Measurements from ENCODE around the gene CLTB. TPM values are rescaled to one million over a fixed set of nuclear protein-coding genes. Genes with fewer than 3 reads are reported as not detected.

CLTB gene
- total and polyA plus RNA-seq, 10 of the 15 experiments (the other 5 are each of a cell fraction or from before 2014, with no cell fraction given) = 1.6 to 52.8 (median 36.9) TPM

GRCh38 chr5:176394881-176395675 is 21.3 kb downstream of the CLTB start:
- no peak for ATAC-seq
- Histone ChIP-seq H3K9ac (ENCODE audit: control insufficient read depth, insufficient read depth, low read length) (no peak overlapping the region), H3K79me2 (ENCODE audit: control insufficient read depth, insufficient read depth, low read length) (peaks cover 7% of the 10 kb centered on the region), H3K9me3 (replicated peaks; ENCODE audit: control insufficient read depth, insufficient read depth, low read length) (no peaks in the 10 kb centered on the region), H4K20me1 (ENCODE audit: control insufficient read depth, insufficient read depth) (no peaks in the 10 kb centered on the region), H3K4me1 (ENCODE audit: control insufficient read depth, insufficient read depth, low read length) (0 out of 2 replicates have a peak, but pooled peaks cover 5% of the 10 kb centered on the region), H3K36me3 (ENCODE audit: control insufficient read depth in 2 of 2, insufficient read depth in 2 of 2, low read length in 1 of 2) (peaks cover 3% of the 10 kb centered on the region in 2 experiments; a peak in 2 of 4 replicates), H3K27me3 (replicated peaks in 1 of 2; ENCODE audit: control insufficient read depth in 2 of 2, insufficient read depth in 2 of 2, low read length in 1 of 2) (no peaks in the 10 kb centered on the region), H3K4me3 (no peak overlapping the region), H3K27ac (ENCODE audit: control insufficient read depth, insufficient read depth) (no peak overlapping the region), H2AFZ (ENCODE audit: control insufficient read depth, low read depth, low read length) (no peak overlapping the region), H3K4me2 (ENCODE audit: control insufficient read depth, insufficient read depth) (no peak overlapping the region)
- POLR2A ChIA-PET = interaction anchor here (0.6 kb wide), 1 partner anchor 44 kb away, joined by 3 read pairs; no protein-coding TSS in a partner anchor
- SMC1A ChIA-PET (ENCODE audit: uncharacterized antibody, unreplicated experiment) = no interaction called here
- RAD21 ChIA-PET (ENCODE audit: unreplicated experiment) = no interaction called here
- no peak for DNase-seq (ENCODE audit: low read depth, low spot score)
- no TSS peak for BruUV-seq (replicated peaks)
- no peak for TF ChIP-seq YBX1 (IDR thresholded peaks at IDR 0.05)
- TF ChIP-seq DPF2 (IDR thresholded peaks at IDR 0.05) = no peak
- no peak for TF ChIP-seq BRCA1 (IDR thresholded peaks at IDR 0.05; ENCODE audit: low read depth, low read length)
- TF ChIP-seq EP300 (IDR thresholded peaks at IDR 0.05; ENCODE audit: borderline replicate concordance in 1 of 2, control insufficient read depth in 1 of 2, low read depth in 2 of 2, low read length in 2 of 2) = no peak
- TF ChIP-seq MEF2B (IDR thresholded peaks at IDR 0.05; ENCODE audit: partially characterized antibody, poor library complexity, severe bottlenecking) = no peak
- no peak for TF ChIP-seq SIX5 (IDR thresholded peaks at IDR 0.05; ENCODE audit: low read depth, low read length, severe bottlenecking)
- TF ChIP-seq CREM (IDR thresholded peaks at IDR 0.05; ENCODE audit: low read depth) = no peak
- TF ChIP-seq ZNF384 (IDR thresholded peaks at IDR 0.05; ENCODE audit: borderline replicate concordance, low read depth, low read length) = no peak
- no peak for TF ChIP-seq RBBP5 (conservative IDR thresholded peaks at IDR 0.05)
- TF ChIP-seq IRF3 (IDR thresholded peaks at IDR 0.05) = no peak
- TF ChIP-seq, protein P1, sequence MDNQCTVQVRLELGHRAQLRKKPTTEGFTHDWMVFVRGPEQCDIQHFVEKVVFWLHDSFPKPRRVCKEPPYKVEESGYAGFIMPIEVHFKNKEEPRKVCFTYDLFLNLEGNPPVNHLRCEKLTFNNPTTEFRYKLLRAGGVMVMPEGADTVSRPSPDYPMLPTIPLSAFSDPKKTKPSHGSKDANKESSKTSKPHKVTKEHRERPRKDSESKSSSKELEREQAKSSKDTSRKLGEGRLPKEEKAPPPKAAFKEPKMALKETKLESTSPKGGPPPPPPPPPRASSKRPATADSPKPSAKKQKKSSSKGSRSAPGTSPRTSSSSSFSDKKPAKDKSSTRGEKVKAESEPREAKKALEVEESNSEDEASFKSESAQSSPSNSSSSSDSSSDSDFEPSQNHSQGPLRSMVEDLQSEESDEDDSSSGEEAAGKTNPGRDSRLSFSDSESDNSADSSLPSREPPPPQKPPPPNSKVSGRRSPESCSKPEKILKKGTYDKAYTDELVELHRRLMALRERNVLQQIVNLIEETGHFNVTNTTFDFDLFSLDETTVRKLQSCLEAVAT (IDR thresholded peaks at IDR 0.05) = no peak
- in situ Hi-C loops (cut with MboI) (no loop called here), intact Hi-C loops (cut with micrococcal nuclease; ENCODE audit: unreplicated experiment) (no loop called here)
- CTCF ChIA-PET = interaction anchor here (0.9 kb wide), 1 partner anchor 139 kb away, joined by 3 read pairs; no protein-coding TSS in a partner anchor
- FAIRE-seq = no peak
- 88% methylated on average over 11 of the region's 11 CpGs for WGBS (ENCODE audit: insufficient coverage, insufficient replicate concordance, low lambda C conversion rate, missing lambda C conversion rate)

Measured in GM12878 (cell line).